IPS-18a (cell line): ENCODE measurements around the gene MGLL.

Experiments
- H3K27ac ChIP-seq: one replicate; pipeline ENCODE4 v1.5.1; 2013; ENCODE audit warnings: low read length
- H3K27me3 ChIP-seq: one replicate; pipeline ENCODE4 v1.6.1; 2013; ENCODE audit warnings: mild to moderate bottlenecking, low read length; ENCODE audit not compliant: control insufficient read depth, insufficient read depth
- H3K36me3 ChIP-seq: one replicate; pipeline ENCODE4 v1.6.1; 2013; ENCODE audit warnings: low read depth, low read length; ENCODE audit not compliant: control insufficient read depth
- H3K4me1 ChIP-seq: one replicate; pipeline ENCODE4 v1.6.1; 2013; ENCODE audit warnings: low read depth, low read length; ENCODE audit not compliant: control insufficient read depth
- H3K4me3 ChIP-seq: one replicate; pipeline ENCODE4 v1.5.1; 2013; ENCODE audit warnings: low read length
- H3K9ac ChIP-seq: one replicate; pipeline ENCODE4 v1.6.1; 2013; ENCODE audit warnings: mild to moderate bottlenecking, low read length, moderate library complexity
- H3K9me3 ChIP-seq: one replicate; pipeline ENCODE4 v1.6.1; 2013; ENCODE audit warnings: low read depth, low read length; ENCODE audit not compliant: control insufficient read depth

MGLL gene

DNA sequence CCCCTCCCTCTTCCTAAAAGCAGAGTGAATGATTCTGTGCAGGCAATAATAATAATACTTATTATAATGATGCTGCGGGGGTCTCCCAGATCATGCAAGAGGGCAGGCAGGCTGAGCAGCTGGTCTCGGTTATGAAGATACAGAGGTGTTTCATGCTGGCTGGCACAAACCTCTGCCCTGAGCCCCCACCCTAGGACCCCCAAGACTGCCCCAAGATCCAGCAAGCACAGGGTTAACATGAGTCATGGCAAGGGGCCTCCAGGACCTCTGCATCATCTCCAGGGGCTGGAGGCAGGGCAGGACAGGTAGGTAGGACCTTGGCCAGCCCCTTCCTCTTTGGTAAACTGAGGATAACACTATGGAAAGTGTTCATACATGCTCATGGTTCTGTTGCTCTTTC lies 2.7 kb downstream of the MGLL start:
- Histone ChIP-seq H3K27me3 (peaks cover 38% of the 10 kb centered on the region), H3K4me1 (peaks cover 14% of the 10 kb centered on the region), H3K36me3 (no peaks in the 10 kb centered on the region), H3K9me3 (no peaks in the 10 kb centered on the region), H3K27ac (no peak overlapping the region), H3K9ac (no peak overlapping the region), H3K4me3 (no peak overlapping the region)

DNA sequence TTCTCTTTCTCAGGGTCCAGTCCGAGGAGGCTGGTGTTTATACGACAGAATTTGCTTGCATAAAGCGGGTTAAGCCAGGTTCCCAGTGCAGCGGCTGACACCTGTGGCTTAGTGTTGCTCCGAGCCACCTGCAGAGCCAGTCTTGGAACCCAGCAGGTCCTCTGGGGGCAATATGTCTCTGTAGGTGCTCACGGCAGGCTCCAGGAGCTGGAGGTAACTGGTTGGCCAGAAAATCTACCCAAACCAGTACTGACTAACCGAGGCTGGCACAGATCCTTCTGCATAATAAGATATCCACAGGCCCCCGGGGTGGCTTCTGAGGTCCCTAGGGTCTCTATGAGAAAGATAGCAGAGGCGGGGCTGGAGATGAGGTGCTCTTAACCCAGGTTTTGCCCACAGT lies 3.2 kb downstream of the MGLL start:
- Histone ChIP-seq H3K36me3 (no peaks in the 10 kb centered on the region), H3K9ac (no peak overlapping the region), H3K27me3 (peaks cover 34% of the 10 kb centered on the region), H3K4me1 (peaks cover 14% of the 10 kb centered on the region), H3K9me3 (no peaks in the 10 kb centered on the region), H3K4me3 (no peak overlapping the region), H3K27ac (no peak overlapping the region)

- Histone ChIP-seq H3K4me1 (peaks cover 14% of the 10 kb centered on the region), H3K4me3 (no peak overlapping the region)
Measured at GRCh38 chr3:127817406-127817841, 4.9 kb downstream of the MGLL start.

DNA sequence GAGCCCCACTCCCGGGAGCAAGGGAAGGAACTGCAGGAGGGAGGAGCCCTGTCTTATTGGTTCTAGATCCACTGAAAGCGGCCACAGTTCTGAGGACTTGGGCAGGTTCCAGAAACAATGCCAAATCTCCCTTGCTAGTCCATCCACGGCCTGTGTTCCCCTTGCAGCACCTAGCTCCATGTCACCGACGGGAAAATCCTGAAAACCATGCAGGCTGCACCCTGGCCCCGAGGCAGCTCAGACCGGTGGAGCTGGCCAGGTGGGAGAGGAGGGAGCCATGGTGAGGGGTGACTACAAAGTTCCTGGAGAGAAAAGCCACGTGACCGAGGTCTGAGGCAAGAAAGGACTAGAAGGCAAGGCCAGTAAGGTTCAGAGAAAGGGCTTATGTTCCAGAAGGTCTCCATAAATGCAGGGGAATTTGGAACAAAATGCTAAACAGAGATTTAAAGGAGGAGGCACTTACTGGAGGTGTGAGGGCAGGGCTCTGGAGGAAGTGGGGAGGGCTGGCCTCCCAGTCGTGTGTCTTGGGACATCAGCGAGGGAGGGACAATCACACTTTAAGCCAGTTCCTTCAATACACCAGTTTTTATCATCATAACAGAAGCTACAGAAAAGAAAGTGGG lies 5.4 kb downstream of the MGLL start:
- no peak overlapping the region for H3K9ac ChIP-seq
- peaks cover 12% of the 10 kb centered on the region for H3K4me1 ChIP-seq
- no peaks in the 10 kb centered on the region for H3K36me3 ChIP-seq
- peaks cover 13% of the 10 kb centered on the region for H3K27me3 ChIP-seq
- H3K27ac ChIP-seq, result no peak overlapping the region
- H3K4me3 ChIP-seq, result no peak overlapping the region
- no peaks in the 10 kb centered on the region for H3K9me3 ChIP-seq

More at GRCh38 chr3:127817406-127817841, 4.9 kb downstream of the MGLL start:
- Histone ChIP-seq H3K27ac (no peak overlapping the region), H3K27me3 (peaks cover 18% of the 10 kb centered on the region), H3K9me3 (no peaks in the 10 kb centered on the region), H3K36me3 (no peaks in the 10 kb centered on the region), H3K9ac (no peak overlapping the region)

GRCh38 chr3:127815641-127816605 lies 6.4 kb downstream of the MGLL start:
- H3K27ac ChIP-seq, result no peak overlapping the region
- no peak overlapping the region for H3K9ac ChIP-seq
- no peaks in the 10 kb centered on the region for H3K9me3 ChIP-seq
- peaks cover 11% of the 10 kb centered on the region for H3K4me1 ChIP-seq
- H3K27me3 ChIP-seq, result peaks cover 3% of the 10 kb centered on the region
- H3K36me3 ChIP-seq, result no peaks in the 10 kb centered on the region
- H3K4me3 ChIP-seq, result no peak overlapping the region

DNA sequence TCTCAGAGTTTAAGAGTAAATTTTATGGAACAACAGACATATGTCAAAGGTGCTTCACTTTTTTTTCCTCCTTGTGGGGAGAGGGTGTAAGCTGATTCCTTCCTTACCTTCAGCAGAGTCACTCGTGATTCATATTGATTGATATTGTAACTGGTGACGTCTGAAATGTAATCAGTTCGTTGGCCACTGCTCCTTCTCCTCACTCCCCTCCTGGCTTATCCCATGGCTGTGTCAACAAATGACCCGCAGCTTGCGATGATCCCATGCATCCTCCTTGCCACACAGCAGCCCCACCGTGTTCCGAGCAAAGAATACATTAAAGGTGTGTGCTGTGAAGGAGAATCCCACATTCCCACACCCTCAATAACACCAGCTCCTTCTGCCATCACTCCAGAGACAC lies 7.3 kb downstream of the MGLL start:
- no peak overlapping the region for H3K27ac ChIP-seq
- H3K27me3 ChIP-seq, result no peaks in the 10 kb centered on the region
- H3K4me1 ChIP-seq, result peaks cover 6% of the 10 kb centered on the region
- no peaks in the 10 kb centered on the region for H3K36me3 ChIP-seq
- no peak overlapping the region for H3K4me3 ChIP-seq
- H3K9me3 ChIP-seq, result no peaks in the 10 kb centered on the region
- H3K9ac ChIP-seq, result no peak overlapping the region

GRCh38 chr3:127814325-127814781 lies 8.0 kb downstream of the MGLL start:
- Histone ChIP-seq H3K27ac (no peak overlapping the region), H3K27me3 (no peaks in the 10 kb centered on the region), H3K9me3 (no peaks in the 10 kb centered on the region), H3K4me3 (no peak overlapping the region), H3K36me3 (no peaks in the 10 kb centered on the region), H3K4me1 (no peaks in the 10 kb centered on the region), H3K9ac (no peak overlapping the region)

DNA sequence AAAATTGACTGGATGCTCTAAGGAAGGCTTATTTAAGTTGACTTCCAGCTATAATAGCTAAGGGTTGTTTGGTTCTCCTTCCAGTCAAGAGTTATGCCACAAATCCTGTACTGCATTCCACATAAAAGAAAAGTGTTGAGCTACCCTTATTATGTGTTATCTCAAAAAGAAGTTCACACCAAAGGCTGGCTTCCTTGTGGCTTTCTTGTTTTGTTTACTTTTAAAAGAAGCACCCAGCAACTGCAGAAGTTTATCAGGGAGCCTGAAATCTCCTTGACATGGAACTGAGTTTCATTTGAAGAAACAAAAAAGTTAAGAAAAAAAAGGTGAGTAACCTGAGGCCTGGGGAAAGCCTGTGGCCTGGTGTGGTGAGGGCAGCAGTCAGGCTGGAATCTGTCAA lies 10.2 kb downstream of the MGLL start:
- no peaks in the 10 kb centered on the region for H3K9me3 ChIP-seq
- no peak overlapping the region for H3K4me3 ChIP-seq
- no peak overlapping the region for H3K27ac ChIP-seq
- H3K36me3 ChIP-seq, result no peaks in the 10 kb centered on the region
- no peak overlapping the region for H3K9ac ChIP-seq
- no peaks in the 10 kb centered on the region for H3K27me3 ChIP-seq
- H3K4me1 ChIP-seq, result no peaks in the 10 kb centered on the region

DNA sequence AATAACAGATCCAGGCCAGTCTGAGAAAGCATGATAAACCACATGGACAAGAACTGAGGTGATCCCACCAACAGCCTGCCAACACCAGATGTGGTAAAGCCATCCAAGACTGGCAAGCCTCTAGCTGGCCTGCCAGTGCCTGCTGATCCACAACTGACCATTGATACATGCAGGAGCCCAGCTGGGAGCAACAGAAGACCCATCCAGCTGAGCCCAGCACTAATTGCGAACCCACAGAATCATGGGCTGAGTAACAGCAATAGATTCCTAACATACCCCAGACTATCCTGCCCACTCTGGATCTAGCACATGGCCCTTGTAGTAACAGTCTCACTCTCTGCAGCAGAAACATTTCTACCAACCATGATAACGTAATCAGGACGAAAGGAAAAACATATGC lies 10.6 kb downstream of the MGLL start:
- Histone ChIP-seq H3K36me3 (no peaks in the 10 kb centered on the region), H3K27me3 (no peaks in the 10 kb centered on the region), H3K9me3 (no peaks in the 10 kb centered on the region), H3K4me3 (no peak overlapping the region), H3K9ac (no peak overlapping the region), H3K27ac (no peak overlapping the region), H3K4me1 (no peaks in the 10 kb centered on the region)

- Histone ChIP-seq H3K27me3 (no peaks in the 10 kb centered on the region), H3K27ac (no peak overlapping the region), H3K4me1 (no peaks in the 10 kb centered on the region), H3K9ac (no peak overlapping the region), H3K9me3 (no peaks in the 10 kb centered on the region), H3K4me3 (no peak overlapping the region), H3K36me3 (no peaks in the 10 kb centered on the region)
Measured at GRCh38 chr3:127809611-127810010, 12.7 kb downstream of the MGLL start.

- Histone ChIP-seq H3K27ac (no peak overlapping the region), H3K4me1 (no peaks in the 10 kb centered on the region), H3K9me3 (no peaks in the 10 kb centered on the region), H3K27me3 (no peaks in the 10 kb centered on the region), H3K4me3 (no peak overlapping the region), H3K36me3 (no peaks in the 10 kb centered on the region), H3K9ac (no peak overlapping the region)
Measured at GRCh38 chr3:127809211-127809610, 13.1 kb downstream of the MGLL start.
